22Rv1 (cell line): ENCODE results near the gene SEC16A.
"Not testable (repeated sequence)": the region's sequence is repeated elsewhere in the genome, so short reads cannot be mapped to it uniquely, and the experiment has no call there.

ENCODE experiments used
- H3K27ac ChIP-seq: fragments of 450-650 bp; 2 replicates; pipeline ENCODE4 v1.5.1; 2017
- CTCF ChIP-seq: fragments of 450-650 bp; IDR thresholded peaks from 2 replicates; pipeline ENCODE4 v1.5.1; 2017; ENCODE audit warnings: mild to moderate bottlenecking
- ZFX ChIP-seq: fragments of 450-650 bp; IDR thresholded peaks from 2 replicates; pipeline ENCODE4 v1.6.1; 2017; ENCODE audit warnings: antibody characterized with exemption, borderline replicate concordance

Gene SEC16A

GRCh38 chr9:136426787-136427186 lies 56.1 kb downstream of the SEC16A start:
- TF ChIP-seq CTCF (no peak), ZFX (no peak)
- H3K27ac ChIP-seq: no peak overlapping the region

GRCh38 chr9:136425367-136425766 lies 57.5 kb downstream of the SEC16A start:
- not testable (repeated sequence) for H3K27ac ChIP-seq

GRCh38 chr9:136424750-136425362 lies 58.0 kb downstream of the SEC16A start:
- H3K27ac ChIP-seq: no peak overlapping the region
- TF ChIP-seq CTCF (no peak), ZFX (no peak)

GRCh38 chr9:136423432-136424146 lies 59.3 kb downstream of the SEC16A start:
- TF ChIP-seq ZFX (no peak), CTCF (no peak)
- H3K27ac ChIP-seq: no peak overlapping the region

GRCh38 chr9:136422876-136423275 lies 60.0 kb downstream of the SEC16A start:
- no peak overlapping the region for H3K27ac ChIP-seq
- no peak for TF ChIP-seq ZFX
- no peak for TF ChIP-seq CTCF

- TF ChIP-seq CTCF: no peak
- no peak for TF ChIP-seq ZFX
- H3K27ac ChIP-seq: no peak overlapping the region
Observed at GRCh38 chr9:136421791-136422190, 61.0 kb downstream of the SEC16A start.

GRCh38 chr9:136419092-136419420 lies 63.8 kb downstream of the SEC16A start:
- TF ChIP-seq ZFX (no peak), CTCF (no peak)
- no peak overlapping the region for H3K27ac ChIP-seq
